HG03575 (cell line): Measurements from ENCODE around the gene PSG6.
"Not testable (repeated sequence)": the region's sequence is repeated elsewhere in the genome, so short reads cannot be mapped to it uniquely, and the experiment has no call there.

ENCODE experiments used
- ATAC-seq: cut with Tn5 transposase; IDR thresholded peaks from one replicate; pipeline ENCODE4 v1.9.1; 2021; ENCODE audit not compliant: unreplicated experiment, insufficient number of reproducible peaks, low FRiP score; ENCODE audit errors: extremely low read depth

The PSG6 gene

GRCh38 chr19:42917634-42918033, at the start of gene PSG6:
Gene PSG6, minus strand, starts transcription at chr19:42917894. Its CDS starts 102 bp downstream, at chr19:42917792.
- ATAC-seq = not testable (repeated sequence)

GRCh38 chr19:42965176-42965575, 47.5 kb upstream of the PSG6 start:
- ATAC-seq = no peak

- ATAC-seq = no peak
Measured at GRCh38 chr19:42961119-42961518, 43.4 kb upstream of the PSG6 start.

GRCh38 chr19:42952126-42952525, 34.4 kb upstream of the PSG6 start:
- not testable (repeated sequence) for ATAC-seq

- not testable (repeated sequence) for ATAC-seq
Measured at GRCh38 chr19:42951476-42951875, 33.8 kb upstream of the PSG6 start.

GRCh38 chr19:42942187-42942789, 24.6 kb upstream of the PSG6 start:
- no peak for ATAC-seq

GRCh38 chr19:42937107-42937506, 19.4 kb upstream of the PSG6 start, which contains the start of gene PSG7:
Gene PSG7, minus strand, starts transcription at chr19:42937207. Its CDS starts 131 bp downstream, at chr19:42937076.
- ATAC-seq = not testable (repeated sequence)

GRCh38 chr19:42934726-42935125, 17.0 kb upstream of the PSG6 start:
- ATAC-seq = not testable (repeated sequence)

- ATAC-seq = not testable (repeated sequence)
Measured at GRCh38 chr19:42934183-42934582, 16.5 kb upstream of the PSG6 start.

- ATAC-seq = not testable (repeated sequence)
Measured at GRCh38 chr19:42933412-42933811, 15.7 kb upstream of the PSG6 start.

- not testable (repeated sequence) for ATAC-seq
Measured at GRCh38 chr19:42932485-42933101, 14.9 kb upstream of the PSG6 start.

GRCh38 chr19:42930214-42930613, 12.5 kb upstream of the PSG6 start:
- ATAC-seq = not testable (repeated sequence)

- no peak for ATAC-seq
Measured at GRCh38 chr19:42928896-42929295, 11.2 kb upstream of the PSG6 start.

- no peak for ATAC-seq
Measured at GRCh38 chr19:42926781-42927180, 9.1 kb upstream of the PSG6 start.

GRCh38 chr19:42923106-42923505, 5.4 kb upstream of the PSG6 start:
- ATAC-seq = not testable (repeated sequence)

- ATAC-seq = not testable (repeated sequence)
Measured at GRCh38 chr19:42920971-42921370, 3.3 kb upstream of the PSG6 start.

GRCh38 chr19:42919757-42920079, 2.0 kb upstream of the PSG6 start:
- ATAC-seq = no peak

- ATAC-seq = not testable (repeated sequence)
Measured at GRCh38 chr19:42919070-42919756, 1.5 kb upstream of the PSG6 start.

- ATAC-seq = not testable (repeated sequence)
Measured at GRCh38 chr19:42918377-42919069, 829 bp upstream of the PSG6 start.

GRCh38 chr19:42916931-42917330, 763 bp downstream of the PSG6 start:
- not testable (repeated sequence) for ATAC-seq
